K562 (cell line): ENCODE data around the gene C3AR1.

Source experiments
- ARID2 ChIP-seq: fragments of 450-650 bp; IDR thresholded peaks from 2 replicates; pipeline ENCODE4 v1.6.1; 2017; ENCODE audit warnings: antibody characterized with exemption, mild to moderate bottlenecking
- EZH2 ChIP-seq: IDR thresholded peaks from 2 replicates; pipeline ENCODE4 v1.6.1; 2012; ENCODE audit warnings: low read depth, mild to moderate bottlenecking, inconsistent platforms, low read length, borderline replicate concordance
- FOXP4 ChIP-seq: sonication (generic); formaldehyde crosslinking; IDR thresholded peaks from 2 replicates; pipeline ENCODE4 v1.8.0; 2022; ENCODE audit warnings: mild to moderate bottlenecking, missing genetic modification reagents, borderline replicate concordance
- NONO ChIP-seq, 2 experiments: fragments of 200-400 bp in 1 of 2; fragments of 450-650 bp in 1 of 2; formaldehyde crosslinking in 1 of 2; IDR thresholded peaks; 2 replicates each; pipeline ENCODE4 v1.6.1; 2017; ENCODE audit warnings: low read depth in 2 of 2, mild to moderate bottlenecking in 2 of 2, moderate library complexity in 2 of 2, low read length in 1 of 2
- NR2C2 ChIP-seq, 2 experiments: fragments of 200-800 bp in 1 of 2; sonication (Bioruptor generic) in 1 of 2; sonication (generic) in 1 of 2; formaldehyde crosslinking in 1 of 2; IDR thresholded peaks; 2 replicates each; pipeline versions ENCODE4 v1.6.1 to v1.8.0; 2016 to 2022; ENCODE audit warnings: mild to moderate bottlenecking in 1 of 2, missing compliant biosample characterization in 1 of 2, missing genetic modification characterization in 1 of 2, missing genetic modification reagents in 1 of 2
- RAD21 ChIP-seq, 2 experiments: fragments of 250-450 bp in 1 of 2; fragments of 450-650 bp in 1 of 2; sonication (Bioruptor Pico) in 1 of 2; formaldehyde crosslinking in 1 of 2; IDR thresholded peaks in 1 of 2; conservative IDR thresholded peaks in 1 of 2; 2 replicates each; pipeline versions ENCODE4 v1.4.0 to v1.8.0; 2020 to 2022; ENCODE audit warnings: mild to moderate bottlenecking in 2 of 2, moderate library complexity in 1 of 2
- YBX1 ChIP-seq: fragments of 450-650 bp; IDR thresholded peaks from 2 replicates; pipeline ENCODE4 v1.7.1; 2016; ENCODE audit warnings: mild to moderate bottlenecking
- ZNF146 ChIP-seq: IDR thresholded peaks from one replicate; pipeline ENCODE4 v1.6.1; 2018; ENCODE audit warnings: missing compliant biosample characterization; ENCODE audit not compliant: unreplicated experiment
- ZNF79 ChIP-seq: fragments of 250-450 bp; sonication (Bioruptor Pico); IDR thresholded peaks from 2 replicates; pipeline ENCODE4 v1.4.0; 2020; ENCODE audit warnings: low read depth, mild to moderate bottlenecking, moderate library complexity
- TF ChIP-seq, protein P1 (sequence below): fragments of 250-450 bp; sonication (Bioruptor Pico); IDR thresholded peaks from 2 replicates; pipeline ENCODE4 v1.5.1; 2021; ENCODE audit warnings: mild to moderate bottlenecking

DNA sequence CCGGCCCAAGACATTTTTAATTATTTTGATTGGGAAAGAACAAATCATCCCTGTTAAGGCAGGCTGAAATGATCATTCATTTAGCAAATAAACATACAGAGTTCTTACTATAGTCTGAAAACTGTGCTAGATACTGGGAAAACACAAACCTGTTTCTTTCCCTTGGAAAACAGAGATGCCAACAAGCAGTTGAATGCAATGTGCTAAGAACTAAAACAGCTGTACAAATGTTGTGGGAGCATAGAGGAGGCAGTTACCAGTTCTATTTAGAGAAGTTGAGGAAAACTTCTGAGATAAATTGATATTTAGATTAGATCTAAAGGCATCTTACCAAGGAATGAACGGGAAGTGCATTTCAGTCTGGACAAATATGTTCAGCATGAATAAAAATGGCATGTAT, 12.8 kb upstream of the C3AR1 start:
- TF ChIP-seq ARID2, result no peak
- no peak for TF ChIP-seq EZH2
- no peak for TF ChIP-seq NR2C2 (CRISPR knock-in tag; IDR thresholded peaks at IDR 0.05)
- TF ChIP-seq NR2C2 (tag; IDR thresholded peaks at IDR 0.05), result no peak
- no peak for TF ChIP-seq ZNF146 (CRISPR knock-in tag)
- no peak for TF ChIP-seq RAD21 (CRISPR knock-in tag; conservative IDR thresholded peaks at IDR 0.05 in 1 of 2, IDR thresholded peaks at IDR 0.05 in 1 of 2)
- TF ChIP-seq, protein P1, sequence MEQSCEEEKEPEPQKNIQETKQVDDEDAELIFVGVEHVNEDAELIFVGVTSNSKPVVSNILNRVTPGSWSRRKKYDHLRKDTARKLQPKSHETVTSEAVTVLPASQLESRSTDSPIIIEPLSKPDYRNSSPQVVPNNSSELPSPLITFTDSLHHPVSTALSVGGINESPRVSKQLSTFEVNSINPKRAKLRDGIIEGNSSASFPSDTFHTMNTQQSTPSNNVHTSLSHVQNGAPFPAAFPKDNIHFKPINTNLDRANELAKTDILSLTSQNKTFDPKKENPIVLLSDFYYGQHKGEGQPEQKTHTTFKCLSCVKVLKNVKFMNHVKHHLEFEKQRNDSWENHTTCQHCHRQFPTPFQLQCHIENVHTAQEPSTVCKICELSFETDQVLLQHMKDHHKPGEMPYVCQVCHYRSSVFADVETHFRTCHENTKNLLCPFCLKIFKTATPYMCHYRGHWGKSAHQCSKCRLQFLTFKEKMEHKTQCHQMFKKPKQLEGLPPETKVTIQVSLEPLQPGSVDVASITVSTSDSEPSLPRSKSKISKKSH (CRISPR knock-in tag), result no peak
- TF ChIP-seq NONO (IDR thresholded peaks at IDR 0.05; ENCODE audit: low read depth in 2 of 2, low read length in 1 of 2), result no peak
- no peak for TF ChIP-seq YBX1
- no peak for TF ChIP-seq ZNF79 (CRISPR knock-in tag)
- no peak for TF ChIP-seq FOXP4 (CRISPR knock-in tag)
